OCI-LY7 (cell line): ENCODE measurements around the gene RBM38. TPM values are rescaled to one million over a fixed set of nuclear protein-coding genes. Genes with fewer than 3 reads are reported as not detected.

ENCODE experiments used
- BruUV-seq: library from RNA; stranded (reverse); fragments of 400-500 nt; replicated peaks from 2 replicates; lab custom pipeline; 2021; lab: Mats Ljungman, UMichigan
- CTCF ChIA-PET: fragments of 300-600 bp; sonication (Branson Sonifier 250); formaldehyde crosslinking; loops from one replicate; lab custom pipeline; 2022; ENCODE audit warnings: antibody characterized with exemption; ENCODE audit not compliant: unreplicated experiment; lab: Charles Lee
- POLR2A ChIA-PET: fragments of 300-600 bp; sonication (Branson Sonifier 250); formaldehyde crosslinking; loops from one replicate; lab custom pipeline; 2022; ENCODE audit warnings: antibody characterized with exemption; lab: Charles Lee
- DNase-seq: peaks from one replicate; pipeline ENCODE4 v3.0.0-alpha.2; 2015; ENCODE audit warnings: low spot score
- H2AFZ ChIP-seq: fragments of 200-600 bp; sonication (generic), shearing (Covaris generic); 2 replicates; pipeline ENCODE4 v1.6.1; 2014; ENCODE audit warnings: mild to moderate bottlenecking, antibody characterized with exemption, low read length, moderate library complexity
- H3K27ac ChIP-seq: fragments of 200-600 bp; sonication (generic); 2 replicates; pipeline ENCODE4 v1.5.1; 2014; ENCODE audit warnings: mixed run types, low read depth, mild to moderate bottlenecking, moderate library complexity, low read length, inconsistent platforms; ENCODE audit not compliant: poor library complexity, severe bottlenecking
- H3K36me3 ChIP-seq: fragments of 200-600 bp; sonication (generic); 2 replicates; pipeline ENCODE4 v1.6.1; 2014; ENCODE audit warnings: mild to moderate bottlenecking, antibody characterized with exemption, low read length, moderate library complexity, mixed read lengths; ENCODE audit not compliant: insufficient read depth
- H3K4me1 ChIP-seq: fragments of 200-600 bp; sonication (generic); 2 replicates; pipeline ENCODE4 v1.5.1; 2014; ENCODE audit warnings: mild to moderate bottlenecking, low read length; ENCODE audit not compliant: insufficient read depth, poor library complexity, severe bottlenecking
- H3K4me2 ChIP-seq: fragments of 200-600 bp; sonication (generic); 2 replicates; pipeline ENCODE4 v1.6.1; 2014; ENCODE audit warnings: mild to moderate bottlenecking, low read length
- H3K4me3 ChIP-seq: fragments of 200-600 bp; sonication (generic); 2 replicates; pipeline ENCODE4 v1.5.1; 2014; ENCODE audit warnings: mild to moderate bottlenecking, low read depth, low read length; ENCODE audit not compliant: poor library complexity, severe bottlenecking
- H3K79me2 ChIP-seq: fragments of 200-600 bp; sonication (generic); 2 replicates; pipeline ENCODE4 v1.6.1; 2016; ENCODE audit warnings: low read depth, mild to moderate bottlenecking, low read length, moderate library complexity, mixed read lengths; ENCODE audit not compliant: insufficient read depth
- H3K9me2 ChIP-seq: fragments of 200-600 bp; sonication (generic); 2 replicates; pipeline ENCODE4 v1.6.1; 2016; ENCODE audit warnings: mild to moderate bottlenecking, low read length, mixed read lengths; ENCODE audit not compliant: insufficient read depth
- H3K9me3 ChIP-seq: fragments of 200-600 bp; sonication (generic); 2 replicates; pipeline ENCODE4 v1.6.1; 2014; ENCODE audit warnings: mild to moderate bottlenecking, mixed run types, low read length, mixed read lengths
- H4K20me1 ChIP-seq: fragments of 200-600 bp; sonication (generic); 2 replicates; pipeline ENCODE4 v1.6.1; 2014; ENCODE audit warnings: mild to moderate bottlenecking, antibody characterized with exemption, low read length, moderate library complexity, mixed read lengths; ENCODE audit not compliant: insufficient read depth
- CTCF ChIP-seq: fragments of 200-600 bp; sonication (generic); conservative IDR thresholded peaks from 2 replicates; pipeline ENCODE4 v1.5.1; 2014; ENCODE audit warnings: mild to moderate bottlenecking, antibody characterized with exemption, low read length, moderate library complexity, mixed read lengths
- EZH2phosphoT487 ChIP-seq: fragments of 200-600 bp; sonication (generic); IDR thresholded peaks from 2 replicates; pipeline ENCODE4 v1.6.1; 2018; ENCODE audit warnings: low read depth, borderline replicate concordance, mild to moderate bottlenecking, mixed run types, antibody characterized with exemption, low read length, moderate library complexity, mixed read lengths
- intact Hi-C: fragments of 100-400 bp; cut with micrococcal nuclease; formaldehyde crosslinking; loops from one replicate; pipeline ENCODE4 v1.10.0; 2022; ENCODE audit not compliant: unreplicated experiment
- total RNA-seq, 2 experiments: library from RNA; depleted of rRNA in 1 of 2; stranded (reverse); fragments of >200 nt in 1 of 2; shearing (Covaris generic) in 1 of 2; gene quantifications; 2 replicates each; pipeline ENCODE4 v1.2.3, GENCODE V29; 2014 to 2022

RBM38 gene
- total RNA-seq, 2 experiments from 2014 or later, result 119 to 174 TPM

- Histone ChIP-seq H3K36me3 (peaks cover 96% of the 10 kb centered on the region), H3K79me2 (no peaks in the 10 kb centered on the region), H3K9me2 (no peaks in the 10 kb centered on the region), H3K27ac (no peak overlapping the region), H2AFZ (no peak overlapping the region), H3K4me1 (peaks cover 25% of the 10 kb centered on the region), H3K4me2 (no peak overlapping the region), H3K4me3 (no peak overlapping the region), H3K9me3 (no peaks in the 10 kb centered on the region), H4K20me1 (no peaks in the 10 kb centered on the region)
- ChIA-PET POLR2A (no interaction called here), CTCF (no interaction called here)
- BruUV-seq, result no TSS peak
- intact Hi-C loops, result no loop called here
- TF ChIP-seq CTCF, result no peak
- no peak for TF ChIP-seq EZH2phosphoT487
- no peak for DNase-seq
Measured at GRCh38 chr20:57378107-57378506, 13.1 kb upstream of the RBM38 start.

- Histone ChIP-seq H2AFZ (no peak overlapping the region), H4K20me1 (no peaks in the 10 kb centered on the region), H3K9me2 (no peaks in the 10 kb centered on the region), H3K79me2 (no peaks in the 10 kb centered on the region), H3K4me3 (no peak overlapping the region), H3K4me1 (peaks cover 31% of the 10 kb centered on the region), H3K9me3 (no peaks in the 10 kb centered on the region), H3K27ac (no peak overlapping the region), H3K36me3 (peaks cover 92% of the 10 kb centered on the region), H3K4me2 (no peak overlapping the region)
- BruUV-seq, result no TSS peak
- intact Hi-C loops, result no loop called here
- TF ChIP-seq CTCF (no peak), EZH2phosphoT487 (no peak)
- CTCF ChIA-PET, result no interaction called here
- DNase-seq, result no peak
- POLR2A ChIA-PET, result interaction anchor here (1.1 kb wide), 1 partner anchor 120 kb away, joined by 4 read pairs; no protein-coding TSS in a partner anchor
Measured at GRCh38 chr20:57378646-57379262, 12.4 kb upstream of the RBM38 start.

GRCh38 chr20:57379263-57379647, 11.9 kb upstream of the RBM38 start:
- Histone ChIP-seq H4K20me1 (no peaks in the 10 kb centered on the region), H3K4me2 (no peak overlapping the region), H3K9me3 (no peaks in the 10 kb centered on the region), H3K36me3 (peaks cover 87% of the 10 kb centered on the region), H2AFZ (no peak overlapping the region), H3K9me2 (no peaks in the 10 kb centered on the region), H3K4me1 (peaks cover 33% of the 10 kb centered on the region), H3K27ac (no peak overlapping the region), H3K79me2 (no peaks in the 10 kb centered on the region), H3K4me3 (no peak overlapping the region)
- BruUV-seq, result no TSS peak
- ChIA-PET POLR2A (interaction anchor here (0.9 to 1.2 kb wide), 3 partner anchors 11 to 119 kb away, joined by 3 to 4 read pairs (median 4); no protein-coding TSS in a partner anchor), CTCF (no interaction called here)
- DNase-seq, result no peak
- intact Hi-C loops, result no loop called here
- TF ChIP-seq EZH2phosphoT487, result no peak
- no peak for TF ChIP-seq CTCF
